Uterus (tissue), 2 donors: Measurements from ENCODE around the gene TJP3.

Experiments used
- CTCF ChIP-seq, 4 experiments: fragments of 200-600 bp in 2 of 4; fragments of 450-650 bp in 2 of 4; sonication (generic) in 2 of 4; IDR thresholded peaks; one replicate each; pipeline ENCODE4 v1.5.1; 2016 to 2019; ENCODE audit warnings: antibody characterized with exemption in 4 of 4, mild to moderate bottlenecking in 2 of 4, moderate library complexity in 1 of 4
- POLR2A ChIP-seq, 2 donors: fragments of 450-650 bp; IDR thresholded peaks; one replicate each; pipeline ENCODE4 v1.6.1; 2016; ENCODE audit warnings: antibody characterized with exemption in 2 of 2, mild to moderate bottlenecking in 1 of 2, moderate library complexity in 1 of 2

GRCh38 chr19:3733549-3734309 lies 25.5 kb downstream of the TJP3 start:
- no peak for TF ChIP-seq CTCF (IDR thresholded peaks at IDR 0.05)
- TF ChIP-seq POLR2A (IDR thresholded peaks at IDR 0.05), result no peak
